IMR-90 (cell line): ENCODE data around the gene PCP2. TPM values are rescaled to one million over a fixed set of nuclear protein-coding genes. Genes with fewer than 3 reads are reported as not detected.

Experiments
- ATAC-seq: fragments of 200-7000 bp; cut with Tn5 transposase; 2 replicates; pipeline ENCODE4 v1.9.1; 2020; ENCODE audit warnings: low read depth, mild to moderate bottlenecking, moderate library complexity
- BruUV-seq: library from RNA; stranded (reverse); fragments of 400-500 nt; replicated peaks from 2 replicates; lab custom pipeline; 2021; lab: Mats Ljungman, UMichigan
- CTCF ChIA-PET: fragments of 300-600 bp; formaldehyde crosslinking; extraction: SDS; loops from one replicate; lab custom pipeline; 2021; ENCODE audit warnings: antibody characterized with exemption; lab: Yijun Ruan, JAX
- POLR2A ChIA-PET: fragments of 300-600 bp; sonication (Branson Sonifier 250); formaldehyde crosslinking; loops from one replicate; lab custom pipeline; 2022; ENCODE audit warnings: antibody characterized with exemption; ENCODE audit not compliant: unreplicated experiment; lab: Charles Lee
- DNase-seq: peaks from one replicate; pipeline ENCODE4 v3.0.0; 2013
- H2AFZ ChIP-seq: replicated peaks from 2 replicates; pipeline ENCODE3; 2013; ENCODE audit warnings: low read length, mild to moderate bottlenecking; ENCODE audit not compliant: poor library complexity
- H2AK5ac ChIP-seq: 2 replicates; pipeline ENCODE4 v1.6.1; 2013; ENCODE audit warnings: low read depth, low read length, inconsistent platforms
- H2AK9ac ChIP-seq: replicated peaks from 2 replicates; pipeline ENCODE3; 2013; ENCODE audit warnings: mild to moderate bottlenecking, low read depth, low read length, moderate library complexity; ENCODE audit not compliant: poor library complexity
- H2BK120ac ChIP-seq: 2 replicates; pipeline ENCODE4 v1.6.1; 2013; ENCODE audit warnings: low read depth, low read length, inconsistent platforms
- H2BK15ac ChIP-seq: 3 replicates; pipeline ENCODE4 v1.6.1; 2013; ENCODE audit warnings: low read depth, low read length, inconsistent platforms
- H2BK20ac ChIP-seq: 2 replicates; pipeline ENCODE4 v1.6.1; 2013; ENCODE audit warnings: low read depth, mild to moderate bottlenecking, inconsistent platforms, low read length, moderate library complexity
- H2BK5ac ChIP-seq: 2 replicates; pipeline ENCODE4 v1.6.1; 2013; ENCODE audit warnings: mild to moderate bottlenecking, low read depth, low read length, inconsistent platforms; ENCODE audit not compliant: poor library complexity, severe bottlenecking
- H3K14ac ChIP-seq: replicated peaks from 2 replicates; pipeline ENCODE4 v1.6.1; 2013; ENCODE audit warnings: low read depth, low read length, inconsistent platforms
- H3K18ac ChIP-seq: 2 replicates; pipeline ENCODE4 v1.6.1; 2013; ENCODE audit warnings: low read depth, low read length, control low read depth
- H3K23ac ChIP-seq: 2 replicates; pipeline ENCODE4 v1.6.1; 2013; ENCODE audit warnings: low read depth, low read length, inconsistent platforms
- H3K27ac ChIP-seq: 2 replicates; pipeline ENCODE4 v1.5.1; 2013; ENCODE audit warnings: mild to moderate bottlenecking, control low read depth, low read length; ENCODE audit not compliant: insufficient read depth
- H3K27me3 ChIP-seq: 2 replicates; pipeline ENCODE4 v1.6.1; 2013; ENCODE audit warnings: low read length; ENCODE audit not compliant: control insufficient read depth, insufficient read depth
- H3K36me3 ChIP-seq: 2 replicates; pipeline ENCODE4 v1.6.1; 2013; ENCODE audit warnings: low read length, mixed read lengths; ENCODE audit not compliant: control insufficient read depth, insufficient read depth
- H3K4ac ChIP-seq: 2 replicates; pipeline ENCODE4 v1.6.1; 2013; ENCODE audit warnings: low read depth, low read length, inconsistent platforms
- H3K4me1 ChIP-seq: 2 replicates; pipeline ENCODE4 v1.6.1; 2013; ENCODE audit warnings: low read length, mixed read lengths; ENCODE audit not compliant: control insufficient read depth, insufficient read depth
- H3K4me2 ChIP-seq: 2 replicates; pipeline ENCODE4 v1.6.1; 2013; ENCODE audit warnings: low read depth, mild to moderate bottlenecking, control low read depth, low read length, moderate library complexity
- H3K4me3 ChIP-seq: 2 replicates; pipeline ENCODE4 v1.5.1; 2013; ENCODE audit warnings: low read depth, mild to moderate bottlenecking, control low read depth, low read length, moderate library complexity; ENCODE audit not compliant: insufficient read depth
- H3K56ac ChIP-seq: 2 replicates; pipeline ENCODE4 v1.6.1; 2013; ENCODE audit warnings: low read length, inconsistent platforms; ENCODE audit not compliant: insufficient read depth; ENCODE audit errors: extremely low read depth
- H3K79me1 ChIP-seq, 2 experiments: 2 replicates each; pipeline ENCODE4 v1.6.1; 2013; ENCODE audit warnings: low read length in 2 of 2, inconsistent platforms in 1 of 2, low read depth in 1 of 2
- H3K9ac ChIP-seq: 2 replicates; pipeline ENCODE4 v1.6.1; 2013; ENCODE audit warnings: low read depth, low read length, control low read depth
- H3K9me1 ChIP-seq: 2 replicates; pipeline ENCODE4 v1.6.1; 2013; ENCODE audit warnings: low read length, inconsistent platforms; ENCODE audit not compliant: insufficient read depth
- H3K9me3 ChIP-seq: 2 replicates; pipeline ENCODE4 v1.6.1; 2013; ENCODE audit warnings: low read length; ENCODE audit not compliant: control insufficient read depth, insufficient read depth
- H4K20me1 ChIP-seq: 2 replicates; pipeline ENCODE4 v1.6.1; 2013; ENCODE audit warnings: low read length, inconsistent platforms; ENCODE audit not compliant: insufficient read depth
- H4K5ac ChIP-seq: 2 replicates; pipeline ENCODE4 v1.6.1; 2013; ENCODE audit warnings: mild to moderate bottlenecking, low read depth, low read length, control low read depth
- H4K8ac ChIP-seq, 2 experiments: 2 replicates each; pipeline ENCODE4 v1.6.1; 2013; ENCODE audit warnings: low read depth in 2 of 2, low read length in 2 of 2, control low read depth in 1 of 2, inconsistent platforms in 1 of 2
- H4K91ac ChIP-seq: 2 replicates; pipeline ENCODE4 v1.6.1; 2013; ENCODE audit warnings: low read depth, low read length, inconsistent platforms; ENCODE audit not compliant: insufficient read depth
- BHLHE40 ChIP-seq: fragments of 150-350 bp; IDR thresholded peaks from 2 replicates; pipeline ENCODE4 v1.6.1; 2016; ENCODE audit warnings: mild to moderate bottlenecking, low read depth, low read length
- CEBPB ChIP-seq: IDR thresholded peaks from 2 replicates; pipeline ENCODE4 v1.6.1; 2012; ENCODE audit warnings: low read depth, low read length, improper control_type of control experiment
- CHD1 ChIP-seq: IDR thresholded peaks from 2 replicates; pipeline ENCODE4 v1.6.1; 2012; ENCODE audit warnings: low read depth, low read length, improper control_type of control experiment
- FOS ChIP-seq: fragments of 150-350 bp; IDR thresholded peaks from 2 replicates; pipeline ENCODE4 v1.6.1; 2016; ENCODE audit warnings: low read depth, low read length
- MAFK ChIP-seq: IDR thresholded peaks from 2 replicates; pipeline ENCODE4 v1.6.1; 2012; ENCODE audit warnings: low read depth, low read length, improper control_type of control experiment
- MAZ ChIP-seq: IDR thresholded peaks from 2 replicates; pipeline ENCODE4 v1.6.1; 2012; ENCODE audit warnings: low read depth, mild to moderate bottlenecking, low read length, improper control_type of control experiment, moderate library complexity, borderline replicate concordance
- MXI1 ChIP-seq: IDR thresholded peaks from 2 replicates; pipeline ENCODE4 v1.6.1; 2012; ENCODE audit warnings: low read depth, mild to moderate bottlenecking, low read length, moderate library complexity, borderline replicate concordance
- NFE2L2 ChIP-seq: fragments of 150-350 bp; IDR thresholded peaks from 2 replicates; pipeline ENCODE4 v1.6.1; 2016; ENCODE audit warnings: low read depth, mild to moderate bottlenecking, low read length
- POLR2A ChIP-seq: IDR thresholded peaks from 2 replicates; pipeline ENCODE4 v1.6.1; 2012; ENCODE audit warnings: mild to moderate bottlenecking, low read depth, low read length
- RAD21 ChIP-seq: IDR thresholded peaks from 2 replicates; pipeline ENCODE4 v1.6.1; 2012; ENCODE audit warnings: low read length, improper control_type of control experiment
- RCOR1 ChIP-seq: IDR thresholded peaks from 2 replicates; pipeline ENCODE4 v1.6.1; 2012; ENCODE audit warnings: mild to moderate bottlenecking, low read length, improper control_type of control experiment; ENCODE audit not compliant: insufficient replicate concordance
- RFX5 ChIP-seq: IDR thresholded peaks from 2 replicates; pipeline ENCODE4 v1.8.0; 2012; ENCODE audit warnings: low read depth, mild to moderate bottlenecking, low read length, moderate library complexity
- SMC3 ChIP-seq: fragments of 150-350 bp; IDR thresholded peaks from 2 replicates; pipeline ENCODE4 v1.6.1; 2016; ENCODE audit warnings: low read depth, mild to moderate bottlenecking, antibody characterized with exemption, low read length, moderate library complexity
- WGBS, 2 experiments: methylation state at CpG; one replicate each; pipeline versions ENCODE4 v1.1.5 to v1.1.7; 2013; ENCODE audit warnings: missing lambda C conversion rate in 2 of 2; ENCODE audit not compliant: insufficient read length in 1 of 2; ENCODE audit errors: extremely low coverage in 2 of 2; 5-methylcytosine and 5-hydroxymethylcytosine counted together
- dilution Hi-C: fragments of 300-500 bp; cut with HindIII; formaldehyde crosslinking; loops from one replicate; pipeline ENCODE4 v1.14.3; 2018; ENCODE audit warnings: low sequenced_read_pairs; ENCODE audit not compliant: unreplicated experiment
- in situ Hi-C: fragments of 300-500 bp; cut with MboI; formaldehyde crosslinking; loops from 3 replicates; pipeline ENCODE4 v1.14.3; 2019; ENCODE audit warnings: low sequenced_read_pairs, inconsistent platforms, mixed read lengths
- intact Hi-C: fragments of 100-400 bp; cut with micrococcal nuclease; formaldehyde crosslinking; loops from 2 replicates; pipeline ENCODE4 v1.10.0; 2022
- polyA plus RNA-seq, 3 experiments: library from polyadenylated mRNA; depleted of rRNA; stranded (reverse); fragments of >200 nt; gene quantifications; 2 replicates each; pipeline ENCODE4 v1.2.3, GENCODE V29; 2012; ENCODE audit warnings: low replicate concordance in 1 of 3
- total RNA-seq: library from RNA; depleted of rRNA; stranded (reverse); fragments of >200 nt; gene quantifications from 2 replicates; pipeline ENCODE4 v1.2.3, GENCODE V29; 2012
- TF ChIP-seq, protein P1 (sequence below): conservative IDR thresholded peaks from 2 replicates; pipeline ENCODE4 v1.5.1; 2012; ENCODE audit warnings: mild to moderate bottlenecking, low read depth, low read length, improper control_type of control experiment
- TF ChIP-seq, protein P2 (sequence below): fragments of 150-350 bp; IDR thresholded peaks from 2 replicates; pipeline ENCODE4 v1.6.1; 2017; ENCODE audit warnings: mild to moderate bottlenecking, antibody characterized with exemption, low read length, low read depth
- TF ChIP-seq, protein P3 (sequence below): fragments of 150-350 bp; IDR thresholded peaks from 2 replicates; pipeline ENCODE4 v1.6.1; 2016; ENCODE audit warnings: low read depth, mild to moderate bottlenecking, low read length, moderate library complexity, borderline replicate concordance

PCP2 gene
- total and polyA plus RNA-seq, 2 of the 4 experiments (the other 2 are of a cell fraction) = not detected

DNA sequence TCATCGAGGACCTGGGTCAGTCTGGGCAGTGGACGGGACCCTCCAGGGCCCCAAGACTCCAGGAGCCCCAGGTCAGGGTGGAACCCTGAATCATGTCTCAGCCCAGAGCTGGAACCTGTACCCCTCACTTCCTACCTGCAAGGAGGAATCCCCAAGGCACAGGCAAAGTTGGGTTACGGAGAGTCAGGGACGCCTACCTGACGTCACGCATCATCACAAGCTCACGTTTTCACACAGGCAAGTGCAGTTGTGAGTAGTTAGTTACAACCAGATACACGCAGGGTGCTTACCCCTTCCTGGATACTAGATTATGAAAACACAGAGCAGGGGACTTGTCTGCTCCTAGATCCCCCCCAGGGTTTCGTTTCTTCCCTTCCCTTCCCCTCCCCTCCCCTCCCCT is 37.3 kb upstream of the PCP2 start:
- TF ChIP-seq MXI1 (no peak), MAZ (no peak), RFX5 (no peak), POLR2A (no peak), CHD1 (no peak), FOS (no peak), CEBPB (no peak), RCOR1 (no peak), MAFK (no peak), RAD21 (no peak), BHLHE40 (no peak), SMC3 (no peak), NFE2L2 (no peak)
- TF ChIP-seq, protein P1, sequence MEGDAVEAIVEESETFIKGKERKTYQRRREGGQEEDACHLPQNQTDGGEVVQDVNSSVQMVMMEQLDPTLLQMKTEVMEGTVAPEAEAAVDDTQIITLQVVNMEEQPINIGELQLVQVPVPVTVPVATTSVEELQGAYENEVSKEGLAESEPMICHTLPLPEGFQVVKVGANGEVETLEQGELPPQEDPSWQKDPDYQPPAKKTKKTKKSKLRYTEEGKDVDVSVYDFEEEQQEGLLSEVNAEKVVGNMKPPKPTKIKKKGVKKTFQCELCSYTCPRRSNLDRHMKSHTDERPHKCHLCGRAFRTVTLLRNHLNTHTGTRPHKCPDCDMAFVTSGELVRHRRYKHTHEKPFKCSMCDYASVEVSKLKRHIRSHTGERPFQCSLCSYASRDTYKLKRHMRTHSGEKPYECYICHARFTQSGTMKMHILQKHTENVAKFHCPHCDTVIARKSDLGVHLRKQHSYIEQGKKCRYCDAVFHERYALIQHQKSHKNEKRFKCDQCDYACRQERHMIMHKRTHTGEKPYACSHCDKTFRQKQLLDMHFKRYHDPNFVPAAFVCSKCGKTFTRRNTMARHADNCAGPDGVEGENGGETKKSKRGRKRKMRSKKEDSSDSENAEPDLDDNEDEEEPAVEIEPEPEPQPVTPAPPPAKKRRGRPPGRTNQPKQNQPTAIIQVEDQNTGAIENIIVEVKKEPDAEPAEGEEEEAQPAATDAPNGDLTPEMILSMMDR = no peak
- TF ChIP-seq, protein P2, sequence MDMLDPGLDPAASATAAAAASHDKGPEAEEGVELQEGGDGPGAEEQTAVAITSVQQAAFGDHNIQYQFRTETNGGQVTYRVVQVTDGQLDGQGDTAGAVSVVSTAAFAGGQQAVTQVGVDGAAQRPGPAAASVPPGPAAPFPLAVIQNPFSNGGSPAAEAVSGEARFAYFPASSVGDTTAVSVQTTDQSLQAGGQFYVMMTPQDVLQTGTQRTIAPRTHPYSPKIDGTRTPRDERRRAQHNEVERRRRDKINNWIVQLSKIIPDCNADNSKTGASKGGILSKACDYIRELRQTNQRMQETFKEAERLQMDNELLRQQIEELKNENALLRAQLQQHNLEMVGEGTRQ = no peak
- TF ChIP-seq, protein P3, sequence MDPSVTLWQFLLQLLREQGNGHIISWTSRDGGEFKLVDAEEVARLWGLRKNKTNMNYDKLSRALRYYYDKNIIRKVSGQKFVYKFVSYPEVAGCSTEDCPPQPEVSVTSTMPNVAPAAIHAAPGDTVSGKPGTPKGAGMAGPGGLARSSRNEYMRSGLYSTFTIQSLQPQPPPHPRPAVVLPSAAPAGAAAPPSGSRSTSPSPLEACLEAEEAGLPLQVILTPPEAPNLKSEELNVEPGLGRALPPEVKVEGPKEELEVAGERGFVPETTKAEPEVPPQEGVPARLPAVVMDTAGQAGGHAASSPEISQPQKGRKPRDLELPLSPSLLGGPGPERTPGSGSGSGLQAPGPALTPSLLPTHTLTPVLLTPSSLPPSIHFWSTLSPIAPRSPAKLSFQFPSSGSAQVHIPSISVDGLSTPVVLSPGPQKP = no peak
- ATAC-seq = no peak
- no peaks in the 10 kb centered on the region for H3K79me1 ChIP-seq
- no peak overlapping the region for H3K27ac ChIP-seq
- H2BK15ac ChIP-seq = no peak overlapping the region
- WGBS, 2 experiments = 33% methylated on average over 2 of the region's 9 CpGs; no CpG with 5 or more reads in 1 of the 2 experiments
- DNase-seq = no peak
- in situ Hi-C loops = no loop called here
- no peak overlapping the region for H2BK120ac ChIP-seq
- H3K4ac ChIP-seq = no peak overlapping the region
- H2AK5ac ChIP-seq = no peak overlapping the region
- H3K36me3 ChIP-seq = no peaks in the 10 kb centered on the region
- H2AFZ ChIP-seq = peak overlapping the region; percentile 80
- H4K20me1 ChIP-seq = no peaks in the 10 kb centered on the region
- H3K9me1 ChIP-seq = no peaks in the 10 kb centered on the region
- no peak overlapping the region; the same call in 1 of the 2 replicates for H3K4me2 ChIP-seq
- H2BK5ac ChIP-seq = no peak overlapping the region
- peaks cover 29% of the 10 kb centered on the region for H3K27me3 ChIP-seq
- H2BK20ac ChIP-seq = no peak overlapping the region
- no peak overlapping the region for H3K56ac ChIP-seq
- H3K18ac ChIP-seq = no peak overlapping the region
- H3K9me3 ChIP-seq = peaks cover 4% of the 10 kb centered on the region; the same call in 1 of the 2 replicates
- dilution Hi-C loops = no loop called here
- H3K23ac ChIP-seq = no peak overlapping the region
- BruUV-seq = no TSS peak
- H3K4me1 ChIP-seq = no peaks in the 10 kb centered on the region
- no peak overlapping the region for H4K8ac ChIP-seq
- H3K14ac ChIP-seq = no peak overlapping the region
- intact Hi-C loops = no loop called here
- CTCF ChIA-PET = no interaction called here
- POLR2A ChIA-PET = no interaction called here
- no peak overlapping the region for H3K4me3 ChIP-seq
- no peak overlapping the region for H4K5ac ChIP-seq
- H4K91ac ChIP-seq = no peak overlapping the region
- no peak overlapping the region for H3K9ac ChIP-seq
- no peak overlapping the region for H2AK9ac ChIP-seq
